ENCODE data around the gene UBTF.

DNA sequence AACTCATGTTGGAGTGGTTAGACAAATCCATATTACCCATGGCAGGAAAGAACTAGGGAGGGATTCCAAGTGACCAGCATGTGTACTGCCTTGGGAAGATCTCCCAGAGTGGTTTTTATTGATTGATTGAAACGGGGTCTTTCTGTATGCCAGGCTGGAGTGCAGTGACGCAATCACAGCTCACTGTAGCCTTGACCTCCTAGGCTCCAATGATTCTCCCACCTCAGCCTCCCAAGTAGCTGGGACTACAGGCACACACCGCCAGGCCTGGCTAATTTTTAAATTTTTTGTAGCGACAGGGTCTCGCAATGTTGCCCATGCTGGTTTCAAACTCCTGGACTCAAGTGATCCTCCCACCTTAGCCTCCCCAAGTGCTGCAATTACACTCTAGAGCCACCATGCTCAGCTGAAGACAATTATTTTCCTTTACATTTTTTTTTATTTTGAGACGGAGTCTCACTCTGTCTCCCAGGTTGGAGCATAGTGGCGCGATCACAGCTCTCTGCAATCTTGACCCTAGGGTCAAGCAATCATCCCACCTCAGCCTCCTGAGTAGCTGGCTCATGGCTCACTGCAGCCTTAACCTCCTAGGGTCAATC, 35.2 kb downstream of the UBTF start:
- no peak for TF ChIP-seq CUX1 (CRISPR knock-in tag; IDR thresholded peaks at IDR 0.05)
- TF ChIP-seq RFX1 (IDR thresholded peaks at IDR 0.05): no peak
- no peak for TF ChIP-seq GABPB1 (CRISPR knock-in tag; IDR thresholded peaks at IDR 0.05)
- TF ChIP-seq USF2 (CRISPR knock-in tag; IDR thresholded peaks at IDR 0.05): no peak
- no peak for TF ChIP-seq SRF (CRISPR knock-in tag; IDR thresholded peaks at IDR 0.05)
- TF ChIP-seq ZFX (CRISPR knock-in tag; IDR thresholded peaks at IDR 0.05): no peak
- TF ChIP-seq ZNF146 (CRISPR knock-in tag; IDR thresholded peaks at IDR 0.05; ENCODE audit: unreplicated experiment): no peak

Data from K562 (cell line).